Neural progenitor cell (in vitro differentiated cells): ENCODE data around the gene HSF2. TPM values are rescaled to one million over a fixed set of nuclear protein-coding genes. Genes with fewer than 3 reads are reported as not detected.
A peak's percentile ranks its signal among the peaks of the same experiment; 100 is the strongest.

Experiments used
- DNase-seq: peaks from one replicate; pipeline ENCODE4 v3.0.0-alpha.2; 2016; ENCODE audit warnings: low spot score
- H2AFZ ChIP-seq: fragments of 200-600 bp; sonication (generic); replicated peaks from 2 replicates; pipeline ENCODE4 v1.6.1; 2016; ENCODE audit warnings: antibody characterized with exemption
- H3F3A ChIP-seq: fragments of 200-600 bp; sonication (generic); 2 replicates; pipeline ENCODE4 v1.6.1; 2016; ENCODE audit warnings: antibody characterized with exemption, low read depth
- H3K27ac ChIP-seq: fragments of 200-600 bp; sonication (generic); 2 replicates; pipeline ENCODE4 v1.5.1; 2016; ENCODE audit warnings: mild to moderate bottlenecking
- H3K27me3 ChIP-seq: fragments of 200-600 bp; sonication (generic); 2 replicates; pipeline ENCODE4 v1.6.1; 2016; ENCODE audit warnings: mild to moderate bottlenecking, moderate library complexity
- H3K36me3 ChIP-seq: fragments of 200-600 bp; sonication (generic); 2 replicates; pipeline ENCODE4 v1.5.1; 2016
- H3K4me1 ChIP-seq: fragments of 200-600 bp; sonication (generic); 2 replicates; pipeline ENCODE4 v1.6.1; 2016; ENCODE audit warnings: mixed run types
- H3K4me2 ChIP-seq: fragments of 200-600 bp; sonication (generic); 2 replicates; pipeline ENCODE4 v1.6.1; 2016
- H3K4me3 ChIP-seq: fragments of 200-600 bp; sonication (generic); 2 replicates; pipeline ENCODE4 v1.5.1; 2016
- H3K79me2 ChIP-seq: fragments of 200-600 bp; sonication (generic); 2 replicates; pipeline ENCODE4 v1.6.1; 2016; ENCODE audit warnings: low read depth
- H3K9ac ChIP-seq: fragments of 200-600 bp; sonication (generic); 2 replicates; pipeline ENCODE4 v1.6.1; 2016
- H3K9me3 ChIP-seq: fragments of 200-600 bp; sonication (generic); 2 replicates; pipeline ENCODE4 v1.5.1; 2016; ENCODE audit warnings: low read depth
- H4K20me1 ChIP-seq: fragments of 200-600 bp; sonication (generic); 2 replicates; pipeline ENCODE4 v1.6.1; 2016; ENCODE audit warnings: low read depth
- H3K27ac Mint-ChIP-seq: 3 replicates; pipeline ENCODE4 v1.8.0; 2021; ENCODE audit warnings: mixed read lengths
- H3K27me3 Mint-ChIP-seq: 2 replicates; pipeline ENCODE4 v1.8.0; 2022; ENCODE audit warnings: low read depth, mild to moderate bottlenecking, inconsistent platforms, moderate library complexity, mixed read lengths; ENCODE audit not compliant: insufficient read depth
- H3K36me3 Mint-ChIP-seq: 3 replicates; pipeline ENCODE4 v1.8.0; 2021; ENCODE audit warnings: mixed read lengths
- H3K4me1 Mint-ChIP-seq: 3 replicates; pipeline ENCODE4 v1.8.0; 2021; ENCODE audit warnings: mixed read lengths
- H3K4me3 Mint-ChIP-seq: 3 replicates; pipeline ENCODE4 v1.8.0; 2021; ENCODE audit warnings: mild to moderate bottlenecking, moderate library complexity, mixed read lengths
- H3K9me3 Mint-ChIP-seq: 3 replicates; pipeline ENCODE4 v1.8.0; 2020; ENCODE audit warnings: mixed read lengths
- EZH2 ChIP-seq: fragments of 200-600 bp; sonication (generic); IDR thresholded peaks from 2 replicates; pipeline ENCODE4 v1.6.1; 2017; ENCODE audit warnings: antibody characterized with exemption, mild to moderate bottlenecking, moderate library complexity
- EZH2phosphoT487 ChIP-seq: fragments of 200-600 bp; sonication (generic); IDR thresholded peaks from 2 replicates; pipeline ENCODE4 v1.6.1; 2017; ENCODE audit warnings: antibody characterized with exemption
- total RNA-seq: library from RNA; depleted of rRNA; stranded (reverse); fragments of >200 nt; gene quantifications from 2 replicates; pipeline ENCODE4 v1.2.3, GENCODE V29; 2015; ENCODE audit warnings: low replicate concordance
- TF ChIP-seq, protein P1 (sequence below): fragments of 200-600 bp; sonication (generic); IDR thresholded peaks from 2 replicates; pipeline ENCODE4 v1.5.1; 2017; ENCODE audit warnings: antibody characterized with exemption, mild to moderate bottlenecking

HSF2 gene
- total RNA-seq, 1 donor from 2014 or later: 135 TPM

DNA sequence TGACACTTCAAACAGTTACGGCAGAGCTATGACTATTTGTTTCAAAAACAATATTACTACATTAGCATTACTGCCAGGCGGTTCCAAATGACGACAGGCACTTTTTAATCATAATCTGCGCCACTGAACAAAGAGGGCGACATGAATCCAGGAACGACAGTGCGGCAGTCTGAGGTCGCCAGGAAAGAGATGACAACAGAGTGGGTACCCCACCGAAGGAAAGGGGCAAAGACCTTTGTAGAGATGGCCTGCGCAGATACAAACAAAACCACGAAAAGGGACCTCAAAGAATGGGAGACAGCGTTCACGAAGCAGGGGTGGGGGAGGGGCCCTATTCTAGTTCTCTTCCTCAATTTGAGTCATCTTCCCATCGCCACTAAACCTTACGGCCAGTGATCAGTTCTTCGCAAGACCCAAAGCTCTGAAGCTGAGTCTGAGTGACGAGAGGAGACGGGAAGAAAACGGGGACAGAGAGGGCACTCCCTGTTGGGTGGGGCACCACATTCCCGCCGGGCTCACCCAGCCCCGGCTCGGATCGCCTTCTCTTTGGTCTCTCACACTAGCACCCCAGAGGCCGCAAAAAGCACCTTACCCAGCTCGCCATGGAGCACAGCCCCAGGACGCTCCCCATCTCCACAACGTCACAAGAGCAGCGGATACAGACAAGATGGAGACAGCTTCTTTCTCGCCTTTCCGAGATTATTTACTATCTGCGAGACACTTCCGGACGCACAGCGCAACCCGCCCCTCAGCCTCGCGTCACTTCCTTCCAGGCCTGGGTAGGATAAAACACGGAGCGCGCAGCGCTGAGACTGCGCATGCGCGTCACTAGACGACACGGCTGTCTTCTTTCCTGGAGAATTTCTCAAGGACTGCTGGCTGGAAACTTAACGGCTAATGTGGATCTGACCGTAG is 71.9 kb downstream of the HSF2 start, which contains the start of gene SERINC1:
Gene SERINC1, minus strand, starts transcription at position 701 of the 915 bp plus-strand sequence. Its CDS starts 70 bp downstream, at position 631.
- peaks cover 3% of the 10 kb centered on the region for H3K27me3 Mint-ChIP-seq
- H3K4me1 Mint-ChIP-seq: peaks cover 13% of the 10 kb centered on the region
- H3K27ac Mint-ChIP-seq: peak within 1 kb of the TSS; percentile 99
- peak; percentile 97 for DNase-seq
- peaks cover 12% of the 10 kb centered on the region for H3K36me3 Mint-ChIP-seq
- H3K36me3 ChIP-seq: no peaks in the 10 kb centered on the region
- peaks cover 37% of the 10 kb centered on the region for H4K20me1 ChIP-seq
- peak within 1 kb of the TSS; percentile 90 for H3K9ac ChIP-seq
- no peak for TF ChIP-seq EZH2
- no peak for TF ChIP-seq EZH2phosphoT487
- TF ChIP-seq, protein P1, sequence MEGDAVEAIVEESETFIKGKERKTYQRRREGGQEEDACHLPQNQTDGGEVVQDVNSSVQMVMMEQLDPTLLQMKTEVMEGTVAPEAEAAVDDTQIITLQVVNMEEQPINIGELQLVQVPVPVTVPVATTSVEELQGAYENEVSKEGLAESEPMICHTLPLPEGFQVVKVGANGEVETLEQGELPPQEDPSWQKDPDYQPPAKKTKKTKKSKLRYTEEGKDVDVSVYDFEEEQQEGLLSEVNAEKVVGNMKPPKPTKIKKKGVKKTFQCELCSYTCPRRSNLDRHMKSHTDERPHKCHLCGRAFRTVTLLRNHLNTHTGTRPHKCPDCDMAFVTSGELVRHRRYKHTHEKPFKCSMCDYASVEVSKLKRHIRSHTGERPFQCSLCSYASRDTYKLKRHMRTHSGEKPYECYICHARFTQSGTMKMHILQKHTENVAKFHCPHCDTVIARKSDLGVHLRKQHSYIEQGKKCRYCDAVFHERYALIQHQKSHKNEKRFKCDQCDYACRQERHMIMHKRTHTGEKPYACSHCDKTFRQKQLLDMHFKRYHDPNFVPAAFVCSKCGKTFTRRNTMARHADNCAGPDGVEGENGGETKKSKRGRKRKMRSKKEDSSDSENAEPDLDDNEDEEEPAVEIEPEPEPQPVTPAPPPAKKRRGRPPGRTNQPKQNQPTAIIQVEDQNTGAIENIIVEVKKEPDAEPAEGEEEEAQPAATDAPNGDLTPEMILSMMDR: no peak
- peak within 1 kb of the TSS; percentile 89 for H2AFZ ChIP-seq
- no peaks in the 10 kb centered on the region for H3K9me3 Mint-ChIP-seq
- peaks cover 62% of the 10 kb centered on the region for H3K79me2 ChIP-seq
- H3K4me3 ChIP-seq: peak within 1 kb of the TSS; percentile 88
- peaks cover 8% of the 10 kb centered on the region for H3K4me1 ChIP-seq
- peak within 1 kb of the TSS; percentile 87 for H3K4me2 ChIP-seq
- peak within 1 kb of the TSS; percentile 100 for H3K4me3 Mint-ChIP-seq
- no peaks in the 10 kb centered on the region for H3K9me3 ChIP-seq
- H3K27me3 ChIP-seq: no peaks in the 10 kb centered on the region
- no peaks in the 10 kb centered on the region for H3F3A ChIP-seq
- peak within 1 kb of the TSS; percentile 91 for H3K27ac ChIP-seq

DNA sequence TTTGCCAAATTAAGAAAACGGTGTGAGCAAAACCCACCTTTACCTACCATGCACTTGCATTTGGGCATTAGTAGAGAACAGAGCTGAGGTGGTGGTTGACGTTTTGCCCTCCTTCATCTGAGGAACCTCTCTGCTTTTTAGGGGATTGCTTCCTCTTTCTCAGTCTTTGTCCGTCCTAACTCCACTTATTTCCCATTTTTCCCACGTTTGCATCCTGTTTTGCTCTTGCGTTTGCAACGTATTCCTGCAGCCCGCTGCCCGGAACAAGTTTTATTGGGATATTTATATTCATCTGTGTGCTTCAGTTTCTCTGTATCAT is 72.5 kb downstream of the HSF2 start:
- H3K9me3 ChIP-seq: no peaks in the 10 kb centered on the region
- no peak for DNase-seq
- Mint-ChIP-seq H3K36me3 (peaks cover 6% of the 10 kb centered on the region), H3K4me1 (peaks cover 13% of the 10 kb centered on the region), H3K4me3 (peak overlapping the region; percentile 100), H3K27ac (peak overlapping the region; percentile 99), H3K9me3 (no peaks in the 10 kb centered on the region), H3K27me3 (peaks cover 3% of the 10 kb centered on the region)
- H3K4me3 ChIP-seq: peak overlapping the region; percentile 88
- H3K9ac ChIP-seq: peak overlapping the region; percentile 90
- H3K36me3 ChIP-seq: no peaks in the 10 kb centered on the region
- H3F3A ChIP-seq: no peaks in the 10 kb centered on the region
- no peaks in the 10 kb centered on the region for H3K27me3 ChIP-seq
- H3K4me1 ChIP-seq: peaks cover 8% of the 10 kb centered on the region
- peak overlapping the region; percentile 30 for H3K27ac ChIP-seq
- TF ChIP-seq, protein P1: no peak
- TF ChIP-seq EZH2phosphoT487: no peak
- no peak for TF ChIP-seq EZH2
- peaks cover 56% of the 10 kb centered on the region for H3K79me2 ChIP-seq
- H3K4me2 ChIP-seq: peak overlapping the region; percentile 87
- peak overlapping the region; percentile 89 for H2AFZ ChIP-seq
- peaks cover 32% of the 10 kb centered on the region for H4K20me1 ChIP-seq

DNA sequence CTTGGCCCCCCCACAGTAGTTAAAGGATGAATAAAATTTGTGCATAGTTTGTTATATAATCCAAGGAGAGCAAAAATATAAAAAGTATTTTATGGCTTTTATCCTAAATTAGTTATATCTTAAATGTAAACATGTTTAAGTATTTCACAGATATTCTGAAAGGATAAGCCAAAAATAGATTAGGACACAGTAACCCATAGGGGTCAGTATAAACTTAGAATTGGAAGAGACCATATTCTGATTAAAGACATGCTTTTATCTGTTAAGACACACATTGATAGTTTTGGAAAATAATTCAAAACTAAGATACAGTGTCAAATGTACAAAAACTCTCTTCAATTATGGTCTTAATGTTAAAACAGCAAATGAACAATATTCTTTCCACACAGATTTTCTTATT is 76.7 kb downstream of the HSF2 start:
- Mint-ChIP-seq H3K27ac (no peak overlapping the region), H3K27me3 (peaks cover 3% of the 10 kb centered on the region), H3K9me3 (no peaks in the 10 kb centered on the region), H3K36me3 (no peaks in the 10 kb centered on the region), H3K4me3 (no peak overlapping the region), H3K4me1 (no peaks in the 10 kb centered on the region)
- Histone ChIP-seq H3K9me3 (no peaks in the 10 kb centered on the region), H3K9ac (no peak overlapping the region), H3K27me3 (no peaks in the 10 kb centered on the region), H3K27ac (no peak overlapping the region), H3K79me2 (peaks cover 15% of the 10 kb centered on the region), H3K4me3 (no peak overlapping the region), H3K4me2 (no peak overlapping the region), H3F3A (no peaks in the 10 kb centered on the region), H2AFZ (no peak overlapping the region), H3K4me1 (no peaks in the 10 kb centered on the region), H4K20me1 (no peaks in the 10 kb centered on the region), H3K36me3 (no peaks in the 10 kb centered on the region)
- TF ChIP-seq, protein P1: peak; percentile 73
- no peak for TF ChIP-seq EZH2
- DNase-seq: peak; percentile 25
